CD8-positive, alpha-beta memory T cell (primary cell): ENCODE results near the gene CACNG5. TPM values are rescaled to one million over a fixed set of nuclear protein-coding genes. Genes with fewer than 3 reads are reported as not detected.

Source experiments
- CTCF ChIA-PET: fragments of 350-600 bp; sonication (Branson Sonifier 250); formaldehyde crosslinking; loops from one replicate; lab custom pipeline; 2021; ENCODE audit warnings: antibody characterized with exemption; lab: Charles Lee
- POLR2A ChIA-PET: fragments of 350-600 bp; sonication (Branson Sonifier 250); formaldehyde crosslinking; loops from one replicate; lab custom pipeline; 2021; ENCODE audit warnings: antibody characterized with exemption; lab: Charles Lee
- DNase-seq, 5 donors: peaks; one replicate each; pipeline versions ENCODE4 v3.0.0 to v3.0.0-alpha.2; 2020 to 2022; ENCODE audit warnings: mixed read lengths in 1 of 5
- H3K27ac ChIP-seq: one replicate; pipeline ENCODE4 v1.7.0; 2013; ENCODE audit warnings: low read depth, mild to moderate bottlenecking, low read length, moderate library complexity
- H3K27me3 ChIP-seq: 2 replicates; pipeline ENCODE4 v1.7.0; 2013; ENCODE audit warnings: low read length, mild to moderate bottlenecking; ENCODE audit not compliant: insufficient read depth, poor library complexity, severe bottlenecking
- H3K36me3 ChIP-seq: 2 replicates; pipeline ENCODE4 v1.7.0; 2013; ENCODE audit warnings: mild to moderate bottlenecking, low read length, moderate library complexity; ENCODE audit not compliant: insufficient read depth
- H3K4me1 ChIP-seq: 2 replicates; pipeline ENCODE4 v1.7.0; 2013; ENCODE audit warnings: mild to moderate bottlenecking, low read length, moderate library complexity; ENCODE audit not compliant: insufficient read depth
- H3K4me3 ChIP-seq: 2 replicates; pipeline ENCODE4 v1.7.0; 2013; ENCODE audit warnings: mild to moderate bottlenecking, low read length
- H3K9me3 ChIP-seq: 2 replicates; pipeline ENCODE4 v1.7.0; 2013; ENCODE audit warnings: mild to moderate bottlenecking, low read length
- H3K27ac Mint-ChIP-seq, 8 donors: one replicate each; pipeline ENCODE4 v1.8.0; 2020 to 2021; ENCODE audit warnings: mixed read lengths in 8 of 8, mild to moderate bottlenecking in 6 of 8, inconsistent platforms in 3 of 8, moderate library complexity in 3 of 8
- H3K27me3 Mint-ChIP-seq, 2 donors: one replicate each; pipeline ENCODE4 v1.8.0; 2020 to 2021; ENCODE audit warnings: mixed read lengths in 2 of 2, mild to moderate bottlenecking in 1 of 2, moderate library complexity in 1 of 2
- H3K36me3 Mint-ChIP-seq, 3 donors: one replicate each; pipeline ENCODE4 v1.8.0; 2020 to 2021; ENCODE audit warnings: mixed read lengths in 3 of 3, inconsistent platforms in 1 of 3, mild to moderate bottlenecking in 1 of 3
- H3K4me1 Mint-ChIP-seq, 3 donors: one replicate each; pipeline ENCODE4 v1.8.0; 2020 to 2021; ENCODE audit warnings: mixed read lengths in 3 of 3, inconsistent platforms in 1 of 3, mild to moderate bottlenecking in 1 of 3
- H3K4me3 Mint-ChIP-seq, 7 donors: one replicate each; pipeline ENCODE4 v1.8.0; 2020 to 2021; ENCODE audit warnings: mixed read lengths in 7 of 7, mild to moderate bottlenecking in 6 of 7, moderate library complexity in 4 of 7, inconsistent platforms in 2 of 7
- H3K9me3 Mint-ChIP-seq, 5 donors: one replicate each; pipeline ENCODE4 v1.8.0; 2020 to 2022; ENCODE audit warnings: mixed read lengths in 5 of 5, mild to moderate bottlenecking in 3 of 5, moderate library complexity in 2 of 5, inconsistent platforms in 1 of 5
- polyA plus RNA-seq: library from polyadenylated mRNA; unstranded; fragments of 300-500 nt; fragmentation: Illumina TruSeq; gene quantifications from one replicate; pipeline ENCODE4 v1.2.3, GENCODE V29; 2021
- total RNA-seq, 2 experiments: library from RNA; stranded (reverse); gene quantifications; one replicate each; pipeline ENCODE4 v1.2.3, GENCODE V29; 2021

CACNG5 gene
- total and polyA plus RNA-seq, 3 experiments from 2014 or later, result not detected

DNA sequence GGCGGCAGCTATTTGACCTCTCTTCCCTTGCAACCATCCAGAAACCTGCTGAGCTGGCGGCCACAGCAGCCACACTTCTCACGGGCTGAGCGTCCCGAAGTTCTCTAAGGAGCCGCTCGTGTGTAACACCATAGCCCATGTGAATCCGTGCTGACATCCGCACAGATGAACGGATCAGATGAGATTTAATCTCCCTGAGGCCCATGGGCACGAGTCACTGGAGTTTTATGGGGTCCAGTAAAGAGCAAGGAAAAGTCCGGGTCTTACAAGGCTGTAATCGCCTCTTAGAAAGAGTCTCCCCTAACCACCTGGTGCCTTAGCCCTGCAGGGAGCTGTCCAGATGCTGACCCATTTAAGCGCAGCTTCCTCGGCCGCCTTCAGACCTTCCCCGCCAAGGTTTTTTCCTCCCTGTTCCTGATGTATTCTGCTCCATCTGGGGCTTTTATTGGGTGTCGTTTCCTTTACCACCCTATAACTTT, 5.5 kb upstream of the CACNG5 start:
- Mint-ChIP-seq H3K27ac (no peak overlapping the region), H3K4me1 (peaks cover 0 to 7% (median 2%) of the 10 kb centered on the region in 3 donors), H3K9me3 (peaks cover 0 to 7% (median 0%) of the 10 kb centered on the region in 5 donors), H3K27me3 (peaks cover 48 to 67% of the 10 kb centered on the region in 2 donors), H3K36me3 (peaks cover 0 to 2% (median 0%) of the 10 kb centered on the region in 3 donors), H3K4me3 (no peak overlapping the region)
- H3K4me1 ChIP-seq, result no peaks in the 10 kb centered on the region
- no peak overlapping the region for H3K27ac ChIP-seq
- H3K4me3 ChIP-seq, result no peak overlapping the region
- peaks cover 10% of the 10 kb centered on the region for H3K27me3 ChIP-seq
- ChIA-PET CTCF (no interaction called here), POLR2A (no interaction called here)
- no peaks in the 10 kb centered on the region for H3K36me3 ChIP-seq
- H3K9me3 ChIP-seq, result no peaks in the 10 kb centered on the region
- DNase-seq, result no peak

DNA sequence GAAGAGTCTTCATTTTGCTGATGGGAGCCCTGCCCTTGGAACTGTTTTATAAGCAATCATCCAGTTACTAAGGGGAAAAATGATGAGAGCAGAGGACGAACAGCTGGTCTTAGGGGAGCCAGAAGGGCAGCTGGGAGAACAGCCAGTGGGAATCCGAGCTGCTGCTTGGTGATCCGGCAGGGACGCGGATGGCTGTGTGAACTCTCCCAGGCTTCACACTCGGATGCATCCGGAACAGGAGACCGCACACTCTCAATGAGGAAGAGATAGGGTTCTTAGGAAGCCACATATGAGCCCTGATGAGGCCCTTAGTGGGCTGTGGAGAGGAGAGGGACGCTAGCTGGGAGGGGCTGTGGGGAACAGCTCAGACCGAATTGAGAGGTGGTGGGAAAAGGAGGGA, 5.0 kb upstream of the CACNG5 start:
- no peak overlapping the region for H3K27ac ChIP-seq
- no peak overlapping the region for H3K4me3 ChIP-seq
- ChIA-PET POLR2A (no interaction called here), CTCF (no interaction called here)
- peaks cover 0 to 7% (median 2%) of the 10 kb centered on the region in 3 donors for H3K4me1 Mint-ChIP-seq
- peaks cover 0 to 2% (median 0%) of the 10 kb centered on the region in 3 donors for H3K36me3 Mint-ChIP-seq
- H3K4me3 Mint-ChIP-seq, result no peak overlapping the region
- H3K27ac Mint-ChIP-seq, result no peak overlapping the region
- peaks cover 11% of the 10 kb centered on the region for H3K27me3 ChIP-seq
- H3K4me1 ChIP-seq, result no peaks in the 10 kb centered on the region
- H3K36me3 ChIP-seq, result no peaks in the 10 kb centered on the region
- no peaks in the 10 kb centered on the region for H3K9me3 ChIP-seq
- peaks cover 49 to 65% of the 10 kb centered on the region in 2 donors for H3K27me3 Mint-ChIP-seq
- H3K9me3 Mint-ChIP-seq, result peaks cover 0 to 7% (median 0%) of the 10 kb centered on the region in 5 donors
- DNase-seq, result no peak

DNA sequence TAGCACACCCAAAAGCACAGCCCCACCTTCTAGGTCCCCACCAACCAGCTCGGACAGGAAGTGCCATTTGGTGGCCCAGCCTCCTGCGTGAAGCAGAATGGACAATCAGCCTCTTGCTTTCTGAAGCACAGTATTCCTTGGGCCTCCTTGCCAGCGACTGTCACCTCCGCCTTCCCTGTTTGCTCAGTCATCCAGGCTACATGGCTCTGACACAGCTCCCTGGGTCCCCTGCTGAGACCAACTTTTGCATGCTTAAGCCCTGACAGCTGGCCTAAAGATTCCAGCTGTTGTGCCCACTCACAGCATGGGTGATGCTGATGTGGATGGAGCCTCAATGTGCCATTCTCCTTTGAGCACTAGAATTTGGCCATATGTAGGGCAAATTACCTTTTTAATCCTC, 4.5 kb upstream of the CACNG5 start:
- Histone ChIP-seq H3K27me3 (peaks cover 11% of the 10 kb centered on the region), H3K27ac (no peak overlapping the region), H3K4me1 (no peaks in the 10 kb centered on the region), H3K36me3 (no peaks in the 10 kb centered on the region), H3K9me3 (no peaks in the 10 kb centered on the region), H3K4me3 (no peak overlapping the region)
- peaks cover 0 to 2% (median 0%) of the 10 kb centered on the region in 3 donors for H3K36me3 Mint-ChIP-seq
- peaks cover 0 to 7% (median 2%) of the 10 kb centered on the region in 3 donors for H3K4me1 Mint-ChIP-seq
- ChIA-PET CTCF (no interaction called here), POLR2A (no interaction called here)
- H3K9me3 Mint-ChIP-seq, result peaks cover 0 to 7% (median 0%) of the 10 kb centered on the region in 5 donors
- no peak overlapping the region for H3K27ac Mint-ChIP-seq
- no peak for DNase-seq
- H3K4me3 Mint-ChIP-seq, result no peak overlapping the region
- peaks cover 51 to 67% of the 10 kb centered on the region in 2 donors for H3K27me3 Mint-ChIP-seq

DNA sequence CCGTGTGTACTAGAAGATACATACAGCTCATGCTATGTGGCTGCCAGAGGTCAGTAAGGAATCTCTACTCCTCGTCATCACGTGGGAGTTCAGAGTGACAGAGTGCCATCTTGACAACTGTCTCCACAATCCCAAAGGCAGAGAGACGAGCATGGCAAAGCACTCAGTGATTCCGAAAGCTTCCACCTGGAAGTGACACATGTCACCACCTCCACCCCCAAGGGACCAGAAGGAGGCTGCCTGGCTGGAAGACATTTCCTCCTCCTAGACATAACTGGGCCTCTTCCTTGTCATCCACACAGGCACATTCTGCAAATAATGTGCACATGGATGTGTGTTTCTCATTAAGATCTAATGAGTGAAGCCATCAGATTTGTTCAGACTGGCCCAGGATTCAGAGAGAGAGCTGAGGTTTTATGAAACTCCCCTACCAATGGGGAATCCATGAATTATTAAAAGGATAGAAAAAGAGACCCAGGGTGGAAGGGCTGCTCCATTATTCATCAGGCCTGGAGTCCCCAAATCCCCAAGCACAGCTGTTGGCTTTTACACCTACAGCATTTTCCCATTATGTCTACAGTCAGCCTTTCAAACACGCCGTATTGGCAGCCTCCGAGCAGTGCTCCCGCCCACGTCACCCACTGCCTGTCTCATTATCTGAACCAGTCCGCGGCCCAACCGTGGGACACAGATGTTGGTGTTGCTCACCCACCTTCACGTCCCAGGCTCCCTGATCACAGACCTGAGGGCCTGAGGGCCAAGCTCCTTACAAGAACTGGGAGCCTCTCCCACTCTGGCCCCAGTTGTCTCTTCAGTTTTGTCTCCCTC, 3.3 kb upstream of the CACNG5 start:
- Histone ChIP-seq H3K36me3 (no peaks in the 10 kb centered on the region), H3K4me3 (no peak overlapping the region), H3K9me3 (no peaks in the 10 kb centered on the region), H3K27me3 (peaks cover 11% of the 10 kb centered on the region), H3K4me1 (no peaks in the 10 kb centered on the region), H3K27ac (no peak overlapping the region)
- no peak for DNase-seq
- Mint-ChIP-seq H3K27me3 (peaks cover 57 to 75% of the 10 kb centered on the region in 2 donors), H3K36me3 (peaks cover 0 to 2% (median 0%) of the 10 kb centered on the region in 3 donors), H3K4me3 (no peak overlapping the region), H3K27ac (no peak overlapping the region), H3K9me3 (peaks cover 0 to 7% (median 0%) of the 10 kb centered on the region in 5 donors), H3K4me1 (peaks cover 0 to 7% (median 2%) of the 10 kb centered on the region in 3 donors)
- CTCF ChIA-PET, result no interaction called here
- POLR2A ChIA-PET, result no interaction called here

DNA sequence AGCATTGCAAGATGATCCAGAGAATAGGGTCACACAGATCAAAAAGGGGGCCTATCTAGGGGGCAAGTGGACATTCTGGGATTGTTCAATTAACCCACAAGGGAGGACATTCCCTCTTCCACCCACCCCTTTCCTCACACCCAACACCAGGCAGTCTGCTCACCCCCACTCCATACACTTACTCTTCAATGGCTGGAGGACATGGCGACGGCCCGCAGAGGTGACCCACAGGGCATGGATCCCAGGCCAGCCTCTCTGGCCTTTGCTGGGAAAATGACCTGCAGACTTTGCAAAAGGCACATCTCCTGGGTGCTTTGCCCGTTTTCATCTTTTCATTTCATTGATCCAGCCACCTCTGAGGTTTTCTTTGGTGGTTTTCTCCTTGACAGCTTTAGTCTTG, 1.7 kb upstream of the CACNG5 start:
- no peak overlapping the region for H3K4me3 ChIP-seq
- peaks cover 56 to 74% of the 10 kb centered on the region in 2 donors for H3K27me3 Mint-ChIP-seq
- POLR2A ChIA-PET, result no interaction called here

DNA sequence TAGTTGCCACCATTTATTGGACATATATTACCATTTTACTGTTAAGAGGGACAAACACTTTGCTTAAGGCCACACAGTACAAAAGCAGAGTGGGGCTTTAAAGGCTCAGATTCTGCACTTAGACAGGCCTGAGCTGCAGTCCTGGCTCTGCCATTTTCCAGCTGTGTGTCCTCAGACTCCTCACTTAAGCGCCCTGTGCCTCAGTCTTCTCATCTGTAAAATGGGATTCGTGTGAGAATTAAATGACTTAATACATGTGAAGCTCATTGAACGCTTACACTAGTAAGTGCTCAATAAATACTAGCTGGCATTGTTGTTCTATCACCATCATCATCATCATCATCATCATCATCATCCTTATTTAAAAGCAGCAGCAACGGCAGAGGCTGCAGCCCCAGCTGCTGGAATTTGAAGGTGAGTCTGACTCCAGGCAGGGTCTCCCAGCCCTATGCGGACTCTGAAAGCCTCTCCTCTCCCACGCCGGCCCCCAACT, 445 bp upstream of the CACNG5 start:
- Histone ChIP-seq H3K36me3 (no peaks in the 10 kb centered on the region), H3K4me1 (no peaks in the 10 kb centered on the region), H3K9me3 (no peaks in the 10 kb centered on the region), H3K4me3 (no peak overlapping the region), H3K27ac (no peak overlapping the region), H3K27me3 (peaks cover 11% of the 10 kb centered on the region)
- Mint-ChIP-seq H3K27me3 (peaks cover 47 to 67% of the 10 kb centered on the region in 2 donors), H3K36me3 (peaks cover 0 to 2% (median 0%) of the 10 kb centered on the region in 3 donors), H3K9me3 (peaks cover 0 to 4% (median 0%) of the 10 kb centered on the region in 5 donors), H3K27ac (no peak overlapping the region), H3K4me3 (no peak overlapping the region), H3K4me1 (peaks cover 0 to 7% (median 2%) of the 10 kb centered on the region in 3 donors)
- CTCF ChIA-PET, result no interaction called here
- DNase-seq, result no peak
- POLR2A ChIA-PET, result no interaction called here

More for the DNA sequence above, 1.7 kb upstream of the CACNG5 start:
- H3K36me3 Mint-ChIP-seq, result peaks cover 0 to 2% (median 0%) of the 10 kb centered on the region in 3 donors
- H3K4me1 ChIP-seq, result no peaks in the 10 kb centered on the region
- H3K9me3 Mint-ChIP-seq, result peaks cover 0 to 5% (median 0%) of the 10 kb centered on the region in 5 donors
- DNase-seq, result no peak
- H3K27ac ChIP-seq, result no peak overlapping the region
- CTCF ChIA-PET, result no interaction called here
- no peaks in the 10 kb centered on the region for H3K9me3 ChIP-seq
- H3K4me3 Mint-ChIP-seq, result no peak overlapping the region
- H3K36me3 ChIP-seq, result no peaks in the 10 kb centered on the region
- peaks cover 11% of the 10 kb centered on the region for H3K27me3 ChIP-seq
- H3K4me1 Mint-ChIP-seq, result peaks cover 0 to 7% (median 2%) of the 10 kb centered on the region in 3 donors
- no peak overlapping the region for H3K27ac Mint-ChIP-seq

DNA sequence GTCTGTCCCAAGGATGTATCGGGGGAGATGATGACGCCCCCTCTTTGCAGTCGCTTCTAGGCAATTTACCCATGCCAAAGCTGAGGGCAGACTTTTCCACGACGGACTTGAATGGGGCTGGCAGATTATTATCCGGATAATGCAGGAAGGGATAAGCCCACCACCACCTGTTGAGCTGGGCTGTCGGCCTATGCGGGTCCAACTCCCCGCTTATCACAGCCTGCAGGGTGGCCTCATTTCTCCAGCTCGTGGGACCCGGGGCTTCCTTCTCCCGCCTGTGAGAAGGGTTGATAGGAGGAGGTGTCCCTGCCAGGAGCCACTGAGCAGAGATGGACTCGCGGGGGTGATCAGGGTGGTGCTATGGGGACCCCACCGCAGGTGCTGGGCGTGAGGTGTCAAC, 559 bp downstream of the CACNG5 start:
- H3K27me3 Mint-ChIP-seq, result peaks cover 41 to 59% of the 10 kb centered on the region in 2 donors
- no peaks in the 10 kb centered on the region for H3K9me3 ChIP-seq
- CTCF ChIA-PET, result no interaction called here

More for the DNA sequence above, 559 bp downstream of the CACNG5 start:
- no peak for DNase-seq
- Mint-ChIP-seq H3K4me1 (peaks cover 0 to 2% (median 0%) of the 10 kb centered on the region in 3 donors), H3K36me3 (peaks cover 0 to 2% (median 0%) of the 10 kb centered on the region in 3 donors), H3K9me3 (peaks cover 0 to 4% (median 0%) of the 10 kb centered on the region in 5 donors), H3K27ac (no peak overlapping the region), H3K4me3 (no peak overlapping the region)
- Histone ChIP-seq H3K27ac (no peak overlapping the region), H3K4me3 (no peak overlapping the region), H3K4me1 (no peaks in the 10 kb centered on the region), H3K27me3 (peaks cover 4% of the 10 kb centered on the region), H3K36me3 (no peaks in the 10 kb centered on the region)
- POLR2A ChIA-PET, result no interaction called here
